Motor neuron (in vitro differentiated cells): ENCODE results near the gene DNAAF5. TPM values are rescaled to one million over a fixed set of nuclear protein-coding genes. Genes with fewer than 3 reads are reported as not detected.

ENCODE experiments used
- ATAC-seq, 8 experiments: fragments of 200-7000 bp; cut with Tn5 transposase; replicated peaks in 6 of 8; 2 replicates each; pipeline ENCODE4 v1.8.0; 2021; ENCODE audit warnings: mild to moderate bottlenecking in 8 of 8, moderate library complexity in 8 of 8
- H3K27ac ChIP-seq, 2 donors: fragments of 250-450 bp; sonication (Bioruptor Pico); 2 replicates each; pipeline ENCODE4 v1.9.0; 2021; ENCODE audit warnings: antibody characterized with exemption in 2 of 2, mild to moderate bottlenecking in 2 of 2, moderate library complexity in 1 of 2
- H3K4me1 ChIP-seq, 2 donors: fragments of 250-450 bp; sonication (Bioruptor Pico); replicated peaks in 1 of 2; 2 replicates each; pipeline ENCODE4 v1.6.1; 2021; ENCODE audit warnings: antibody characterized with exemption in 2 of 2, mild to moderate bottlenecking in 2 of 2, moderate library complexity in 1 of 2
- H3K4me3 ChIP-seq, 5 donors: fragments of 250-450 bp; sonication (Bioruptor Pico); 2 replicates each; pipeline ENCODE4 v1.9.0; 2021; ENCODE audit warnings: antibody characterized with exemption in 5 of 5, mild to moderate bottlenecking in 5 of 5, moderate library complexity in 4 of 5
- WGBS, 10 experiments: fragments of 450-650 bp; shearing (Covaris generic); methylation state at CpG; one replicate each; pipeline ENCODE4 v1.0.0; 2022; 5-methylcytosine and 5-hydroxymethylcytosine counted together
- in situ Hi-C, 9 experiments: fragments of 400-800 bp; cut with MboI; loops; one replicate each; pipeline ENCODE4 v1.15.0; 2021; ENCODE audit warnings: low sequenced_read_pairs in 9 of 9, low pct_unique_long_range_greater_than_20kb in 2 of 9; ENCODE audit not compliant: unreplicated experiment in 9 of 9
- total RNA-seq, 8 experiments: library from RNA; unstranded; fragments of 300-600 nt; gene quantifications; 2 replicates each; pipeline versions ENCODE4 v1.2.3 to v1.2.4, GENCODE V29; 2022

Gene DNAAF5
- total RNA-seq, 8 experiments from 2014 or later, result 6.7 to 45.1 (median 14.5) TPM

- H3K4me3 ChIP-seq, result peak overlapping the region; percentile 44 to 81 (median 68)
- peak in 6 of 8 experiments; percentile 42 to 80 (median 76) for ATAC-seq
- peak overlapping the region; percentile 55 to 60 for H3K27ac ChIP-seq
- 37 to 100% (median 86%) methylated on average over 2 to 5 of the region's 74 CpGs; no CpG with 5 or more reads in 7 of the 10 experiments for WGBS, 10 experiments
- in situ Hi-C loops, result loop anchor here in 1 of 9 experiments (25.0 kb wide), 1 partner anchor 175 kb away; no protein-coding TSS in a partner anchor
- H3K4me1 ChIP-seq, result peaks cover 12% of the 10 kb centered on the region in 2 donors
Measured at GRCh38 chr7:712381-713138, 13.9 kb upstream of the DNAAF5 start.

- no peak for ATAC-seq
- Histone ChIP-seq H3K4me3 (no peak overlapping the region), H3K27ac (no peak overlapping the region), H3K4me1 (peaks cover 12% of the 10 kb centered on the region in 2 donors)
- 90 to 100% methylated on average over 1 to 2 of the region's 9 CpGs; no CpG with 5 or more reads in 8 of the 10 experiments for WGBS, 10 experiments
- in situ Hi-C loops, result loop anchor here in 1 of 9 experiments (25.0 kb wide), 1 partner anchor 176 kb away; no protein-coding TSS in a partner anchor
Measured at GRCh38 chr7:713139-713457, 13.4 kb upstream of the DNAAF5 start.

GRCh38 chr7:713488-714230 lies 12.8 kb upstream of the DNAAF5 start:
- H3K4me3 ChIP-seq, result no peak overlapping the region
- peak in 1 of 8 experiments; percentile 18 for ATAC-seq
- H3K27ac ChIP-seq, result no peak overlapping the region
- H3K4me1 ChIP-seq, result peaks cover 12% of the 10 kb centered on the region in 2 donors
- WGBS, 10 experiments, result 67 to 100% (median 81%) methylated on average over 1 to 9 of the region's 16 CpGs; no CpG with 5 or more reads in 4 of the 10 experiments
- in situ Hi-C loops, result loop anchor here in 1 of 9 experiments (25.0 kb wide), 1 partner anchor 176 kb away; no protein-coding TSS in a partner anchor

GRCh38 chr7:714251-714671 lies 12.2 kb upstream of the DNAAF5 start:
- no peak overlapping the region for H3K4me3 ChIP-seq
- H3K27ac ChIP-seq, result no peak overlapping the region
- 60 to 100% (median 90%) methylated on average over 1 to 2 of the region's 13 CpGs; no CpG with 5 or more reads in 5 of the 10 experiments for WGBS, 10 experiments
- peak in 1 of 8 experiments; percentile 37 for ATAC-seq
- peaks cover 12% of the 10 kb centered on the region in 2 donors for H3K4me1 ChIP-seq
- in situ Hi-C loops, result loop anchor here in 1 of 9 experiments (25.0 kb wide), 1 partner anchor 177 kb away; no protein-coding TSS in a partner anchor

GRCh38 chr7:716222-716621 lies 10.3 kb upstream of the DNAAF5 start:
- ATAC-seq, result peak in 2 of 8 experiments; percentile 10 to 35
- in situ Hi-C loops, result loop anchor here in 1 of 9 experiments (25.0 kb wide), 1 partner anchor 179 kb away; no protein-coding TSS in a partner anchor
- WGBS, 10 experiments, result 50 to 100% (median 88%) methylated on average over 1 to 9 of the region's 10 CpGs; no CpG with 5 or more reads in 4 of the 10 experiments

GRCh38 chr7:716636-717035 lies 9.9 kb upstream of the DNAAF5 start:
- no peak overlapping the region for H3K4me3 ChIP-seq
- in situ Hi-C loops, result loop anchor here in 1 of 9 experiments (25.0 kb wide), 1 partner anchor 179 kb away; no protein-coding TSS in a partner anchor
- H3K4me1 ChIP-seq, result peaks cover 5 to 6% of the 10 kb centered on the region in 2 donors
- ATAC-seq, result no peak
- H3K27ac ChIP-seq, result no peak overlapping the region
- WGBS, 10 experiments, result 40 to 100% (median 73%) methylated on average over 1 to 8 of the region's 11 CpGs; no CpG with 5 or more reads in 4 of the 10 experiments

More at GRCh38 chr7:716222-716621, 10.3 kb upstream of the DNAAF5 start:
- no peak overlapping the region for H3K27ac ChIP-seq
- H3K4me1 ChIP-seq, result peaks cover 9 to 10% of the 10 kb centered on the region in 2 donors
- no peak overlapping the region for H3K4me3 ChIP-seq

- no peak overlapping the region for H3K27ac ChIP-seq
- no peak overlapping the region for H3K4me3 ChIP-seq
- H3K4me1 ChIP-seq, result peaks cover 5% of the 10 kb centered on the region in 2 donors
- in situ Hi-C loops, result loop anchor here in 1 of 9 experiments (25.0 kb wide), 1 partner anchor 184 kb away; no protein-coding TSS in a partner anchor
- no peak for ATAC-seq
- 80 to 100% (median 100%) methylated on average over 1 to 5 of the region's 5 CpGs; no CpG with 5 or more reads in 3 of the 10 experiments for WGBS, 10 experiments
Measured at GRCh38 chr7:721619-722248, 4.8 kb upstream of the DNAAF5 start.

- Histone ChIP-seq H3K27ac (no peak overlapping the region), H3K4me1 (peaks cover 5 to 14% of the 10 kb centered on the region in 2 donors), H3K4me3 (no peak overlapping the region)
- no peak for ATAC-seq
- 83 to 100% (median 100%) methylated on average over 1 to 3 of the region's 9 CpGs; no CpG with 5 or more reads in 5 of the 10 experiments for WGBS, 10 experiments
- in situ Hi-C loops, result loop anchor here in 1 of 9 experiments (25.0 kb wide), 1 partner anchor 186 kb away; no protein-coding TSS in a partner anchor
Measured at GRCh38 chr7:723541-723940, 3.0 kb upstream of the DNAAF5 start.

- H3K27ac ChIP-seq, result no peak overlapping the region
- WGBS, 10 experiments, result 82 to 100% (median 95%) methylated on average over 1 to 5 of the region's 7 CpGs; no CpG with 5 or more reads in 1 of the 10 experiments
- ATAC-seq, result no peak
- H3K4me1 ChIP-seq, result peaks cover 5 to 14% of the 10 kb centered on the region in 2 donors
- in situ Hi-C loops, result loop anchor here in 1 of 9 experiments (25.0 kb wide), 1 partner anchor 187 kb away; no protein-coding TSS in a partner anchor
- H3K4me3 ChIP-seq, result no peak overlapping the region
Measured at GRCh38 chr7:724298-724697, 2.2 kb upstream of the DNAAF5 start.

GRCh38 chr7:725223-726005 lies 1.1 kb upstream of the DNAAF5 start:
- in situ Hi-C loops, result no loop called here
- Histone ChIP-seq H3K4me1 (peaks cover 5 to 14% of the 10 kb centered on the region in 2 donors), H3K27ac (no peak overlapping the region), H3K4me3 (peak overlapping the region in 4 of 5 donors; percentile 67 to 100 (median 81))
- 80 to 100% (median 96%) methylated on average over 1 to 8 of the region's 8 CpGs; no CpG with 5 or more reads in 1 of the 10 experiments for WGBS, 10 experiments
- no peak for ATAC-seq

- Histone ChIP-seq H3K4me3 (peak overlapping the region; percentile 66 to 100 (median 77)), H3K27ac (peak overlapping the region; percentile 69 to 90), H3K4me1 (peaks cover 5 to 14% of the 10 kb centered on the region in 2 donors)
- in situ Hi-C loops, result no loop called here
- peak in 6 of 8 experiments; percentile 59 to 70 (median 65) for ATAC-seq
- WGBS, 10 experiments, result 1 to 3% methylated on average over 6 to 15 of the region's 39 CpGs; no CpG with 5 or more reads in 8 of the 10 experiments
Measured at GRCh38 chr7:726854-727103, 280 bp downstream of the DNAAF5 start.
